Measurements from ENCODE around the gene RTP1. TPM values are rescaled to one million over a fixed set of nuclear protein-coding genes. Genes with fewer than 3 reads are reported as not detected.

RTP1 gene
- total RNA-seq, 4 donors from 2014 or later = not detected

- Histone ChIP-seq H3K9me3 (no peaks in the 10 kb centered on the region), H3K4me3 (no peak overlapping the region), H3K27me3 (no peaks in the 10 kb centered on the region), H3K36me3 (no peaks in the 10 kb centered on the region), H3K4me1 (no peaks in the 10 kb centered on the region), H3K27ac (no peak overlapping the region)
- DNase-seq = no peak
- TF ChIP-seq POLR2A (IDR thresholded peaks at IDR 0.05) = no peak
- TF ChIP-seq CTCF (IDR thresholded peaks at IDR 0.05) = no peak
These were observed 45.6 kb downstream of the RTP1 start for GRCh38 chr3:187242900-187243299.

GRCh38 chr3:187243933-187244524 lies 46.7 kb downstream of the RTP1 start:
- Histone ChIP-seq H3K9me3 (no peaks in the 10 kb centered on the region), H3K36me3 (no peaks in the 10 kb centered on the region), H3K4me3 (no peak overlapping the region), H3K27me3 (no peaks in the 10 kb centered on the region), H3K4me1 (no peaks in the 10 kb centered on the region), H3K27ac (no peak overlapping the region)
- TF ChIP-seq CTCF (IDR thresholded peaks at IDR 0.05) (no peak), POLR2A (IDR thresholded peaks at IDR 0.05) (no peak)
- DNase-seq = no peak

GRCh38 chr3:187247398-187247797 lies 50.1 kb downstream of the RTP1 start:
- Histone ChIP-seq H3K27me3 (no peaks in the 10 kb centered on the region), H3K36me3 (no peaks in the 10 kb centered on the region)

More at GRCh38 chr3:187247398-187247797, 50.1 kb downstream of the RTP1 start:
- no peaks in the 10 kb centered on the region for H3K9me3 ChIP-seq
- TF ChIP-seq POLR2A (IDR thresholded peaks at IDR 0.05) (no peak), CTCF (IDR thresholded peaks at IDR 0.05) (no peak)
- no peak overlapping the region for H3K4me3 ChIP-seq
- H3K4me1 ChIP-seq = no peaks in the 10 kb centered on the region
- H3K27ac ChIP-seq = no peak overlapping the region
- no peak for DNase-seq

Other genes with a start within 250 kb of the RTP1 start
- gene RPL39L, start 58.0 kb upstream of the RTP1 start, total RNA-seq = 1 to 10 TPM in 1 of 4 donors, not detected in 3; 1.5 TPM
- gene MASP1, start 94.3 kb downstream of the RTP1 start, total RNA-seq = 1 to 10 TPM in 2 of 4 donors, under 1 TPM in 2; 0.70 to 4.2 (median 1.4) TPM
- gene RTP4, start 170.9 kb downstream of the RTP1 start, total RNA-seq = 10 to 100 TPM in 1 of 4 donors, 1 to 10 TPM in 3; 3.5 to 12.4 (median 5.6) TPM

All from Peyer's patch (tissue), 4 donors.